Tibial nerve (tissue), 4 donors: Measurements from ENCODE around the gene SSH2. TPM values are rescaled to one million over a fixed set of nuclear protein-coding genes. Genes with fewer than 3 reads are reported as not detected.
"Not testable (repeated sequence)": the region's sequence is repeated elsewhere in the genome, so short reads cannot be mapped to it uniquely, and the experiment has no call there.

Experiments used
- DNase-seq, 2 donors: peaks; one replicate each; pipeline ENCODE4 v3.0.0-alpha.2; 2019; ENCODE audit warnings: low spot score in 2 of 2
- H3K27ac ChIP-seq, 4 donors: fragments of 200-600 bp; sonication (generic) in 3 of 4; one replicate each; pipeline ENCODE4 v1.5.1; 2017 to 2019; ENCODE audit warnings: mild to moderate bottlenecking in 1 of 4
- H3K27me3 ChIP-seq, 2 donors: fragments of 200-600 bp; sonication (generic) in 1 of 2; one replicate each; pipeline versions ENCODE4 v1.5.1 to v1.6.0; 2017 to 2019
- H3K36me3 ChIP-seq, 3 donors: fragments of 200-600 bp; sonication (generic); one replicate each; pipeline ENCODE4 v1.5.1; 2018 to 2019
- H3K4me1 ChIP-seq, 4 donors: fragments of 200-600 bp; sonication (generic) in 3 of 4; one replicate each; pipeline ENCODE4 v1.5.1; 2017 to 2019
- H3K4me3 ChIP-seq, 4 donors: fragments of 200-600 bp; sonication (generic) in 3 of 4; one replicate each; pipeline ENCODE4 v1.5.1; 2017 to 2019; ENCODE audit warnings: mild to moderate bottlenecking in 1 of 4, moderate library complexity in 1 of 4
- H3K9me3 ChIP-seq, 4 donors: fragments of 200-600 bp; sonication (generic) in 3 of 4; one replicate each; pipeline ENCODE4 v1.5.1; 2017 to 2019
- CTCF ChIP-seq, 5 experiments: fragments of 200-600 bp in 3 of 5; fragments of 450-650 bp in 2 of 5; sonication (generic) in 3 of 5; IDR thresholded peaks; one replicate each; pipeline ENCODE4 v1.5.1; 2016 to 2019; ENCODE audit warnings: antibody characterized with exemption in 5 of 5, mild to moderate bottlenecking in 3 of 5, moderate library complexity in 2 of 5
- EP300 ChIP-seq, 2 donors: sonication (generic); formaldehyde crosslinking; IDR thresholded peaks; one replicate each; pipeline ENCODE4 v1.6.1; 2017; ENCODE audit warnings: antibody characterized with exemption in 2 of 2, mild to moderate bottlenecking in 1 of 2
- POLR2A ChIP-seq, 2 donors: fragments of 450-650 bp; IDR thresholded peaks; one replicate each; pipeline ENCODE4 v1.6.1; 2017; ENCODE audit warnings: antibody characterized with exemption in 2 of 2, mild to moderate bottlenecking in 2 of 2, moderate library complexity in 2 of 2
- WGBS, 2 donors: methylation state at CpG; one replicate each; pipeline ENCODE4 v1.1.5; 2018; 5-methylcytosine and 5-hydroxymethylcytosine counted together
- total RNA-seq, 4 donors: library from RNA; depleted of rRNA; stranded (reverse); fragments of >200 nt; gene quantifications; one replicate each; pipeline ENCODE4 v1.1.0, GENCODE V29; 2016

The SSH2 gene
- total RNA-seq, 4 donors from 2014 or later, result 51.3 to 67.1 (median 55.7) TPM

- TF ChIP-seq POLR2A (IDR thresholded peaks at IDR 0.05) (no peak), EP300 (IDR thresholded peaks at IDR 0.05) (no peak), CTCF (IDR thresholded peaks at IDR 0.05) (no peak)
- H3K9me3 ChIP-seq, result no peaks in the 10 kb centered on the region
- no peaks in the 10 kb centered on the region for H3K4me1 ChIP-seq
- WGBS, 2 donors, result 97% methylated on average over 6 of the region's 6 CpGs
- no peak for DNase-seq
- H3K27me3 ChIP-seq, result no peaks in the 10 kb centered on the region
- H3K27ac ChIP-seq, result no peak overlapping the region
- no peaks in the 10 kb centered on the region for H3K36me3 ChIP-seq
- no peak overlapping the region for H3K4me3 ChIP-seq
Observed at GRCh38 chr17:29880031-29880430, 50.0 kb downstream of the SSH2 start.

GRCh38 chr17:29874931-29875596 lies 55.0 kb downstream of the SSH2 start:
- no peaks in the 10 kb centered on the region for H3K36me3 ChIP-seq
- WGBS, 2 donors, result 100% methylated on average over 1 of the region's 1 CpG
- no peak for DNase-seq
- peaks cover 0 to 17% (median 12%) of the 10 kb centered on the region in 4 donors for H3K4me1 ChIP-seq
- H3K9me3 ChIP-seq, result no peaks in the 10 kb centered on the region
- no peaks in the 10 kb centered on the region for H3K27me3 ChIP-seq
- TF ChIP-seq POLR2A (IDR thresholded peaks at IDR 0.05) (no peak), CTCF (IDR thresholded peaks at IDR 0.05) (no peak), EP300 (IDR thresholded peaks at IDR 0.05) (no peak)
- H3K4me3 ChIP-seq, result no peak overlapping the region
- H3K27ac ChIP-seq, result no peak overlapping the region

- not testable (repeated sequence) for H3K27me3 ChIP-seq, DNase-seq, H3K36me3 ChIP-seq, H3K4me3 ChIP-seq, H3K9me3 ChIP-seq, H3K27ac ChIP-seq
- WGBS, 2 donors, result 90 to 94% methylated on average over 1 of the region's 1 CpG
- peaks cover 0 to 17% (median 12%) of the 10 kb centered on the region in 4 donors for H3K4me1 ChIP-seq
Observed at GRCh38 chr17:29874358-29874757, 55.7 kb downstream of the SSH2 start.

GRCh38 chr17:29873476-29873875 lies 56.6 kb downstream of the SSH2 start:
- Histone ChIP-seq H3K9me3 (no peaks in the 10 kb centered on the region), H3K4me3 (no peak overlapping the region), H3K4me1 (peaks cover 0 to 17% (median 12%) of the 10 kb centered on the region in 4 donors), H3K27ac (no peak overlapping the region), H3K36me3 (no peaks in the 10 kb centered on the region), H3K27me3 (no peaks in the 10 kb centered on the region)
- WGBS, 2 donors, result 97 to 98% methylated on average over 2 of the region's 2 CpGs
- DNase-seq, result no peak
- no peak for TF ChIP-seq CTCF (IDR thresholded peaks at IDR 0.05)
- no peak for TF ChIP-seq EP300 (IDR thresholded peaks at IDR 0.05)

GRCh38 chr17:29870836-29871465 lies 59.1 kb downstream of the SSH2 start:
- Histone ChIP-seq H3K27ac (no peak overlapping the region), H3K4me3 (no peak overlapping the region), H3K4me1 (peaks cover 0 to 30% (median 17%) of the 10 kb centered on the region in 4 donors), H3K9me3 (no peaks in the 10 kb centered on the region), H3K27me3 (no peaks in the 10 kb centered on the region), H3K36me3 (no peaks in the 10 kb centered on the region)
- 23 to 27% methylated on average over 1 of the region's 1 CpG for WGBS, 2 donors
- DNase-seq, result no peak
- TF ChIP-seq CTCF (IDR thresholded peaks at IDR 0.05) (no peak), POLR2A (IDR thresholded peaks at IDR 0.05) (no peak), EP300 (IDR thresholded peaks at IDR 0.05) (no peak)
